Osteocyte (in vitro differentiated cells): Measurements from ENCODE around the gene SEMA5B. TPM values are rescaled to one million over a fixed set of nuclear protein-coding genes. Genes with fewer than 3 reads are reported as not detected.

ENCODE experiments used
- DNase-seq: peaks from one replicate; pipeline ENCODE4 v3.0.0; 2021; ENCODE audit warnings: mixed read lengths; ENCODE audit not compliant: unreplicated experiment; ENCODE audit errors: extremely low spot score
- H3K27ac Mint-ChIP-seq: one replicate; pipeline ENCODE4 v1.8.0; 2021; ENCODE audit warnings: mild to moderate bottlenecking, mixed read lengths; ENCODE audit not compliant: unreplicated experiment
- H3K27me3 Mint-ChIP-seq: one replicate; pipeline ENCODE4 v1.8.0; 2021; ENCODE audit warnings: mixed read lengths; ENCODE audit not compliant: unreplicated experiment
- H3K36me3 Mint-ChIP-seq: one replicate; pipeline ENCODE4 v1.8.0; 2021; ENCODE audit warnings: mixed read lengths; ENCODE audit not compliant: unreplicated experiment
- H3K4me1 Mint-ChIP-seq: one replicate; pipeline ENCODE4 v1.8.0; 2021; ENCODE audit warnings: mixed read lengths; ENCODE audit not compliant: unreplicated experiment
- H3K4me3 Mint-ChIP-seq: one replicate; pipeline ENCODE4 v1.8.0; 2021; ENCODE audit warnings: mild to moderate bottlenecking, moderate library complexity, mixed read lengths; ENCODE audit not compliant: unreplicated experiment
- H3K9me3 Mint-ChIP-seq: one replicate; pipeline ENCODE4 v1.8.0; 2021; ENCODE audit warnings: mixed read lengths; ENCODE audit not compliant: unreplicated experiment
- CTCF ChIP-seq: fragments of 200-600 bp; sonication (generic); IDR thresholded peaks from 2 replicates; pipeline ENCODE4 v1.5.0; 2021; ENCODE audit warnings: antibody characterized with exemption, mild to moderate bottlenecking, moderate library complexity
- total RNA-seq: library from RNA; stranded (reverse); gene quantifications from 2 replicates; pipeline ENCODE4 v1.2.1, GENCODE V29; 2021

SEMA5B gene
- total RNA-seq, 1 donor from 2014 or later = 1.3 TPM

GRCh38 chr3:122930063-122930997, 97.2 kb downstream of the SEMA5B start:
- Mint-ChIP-seq H3K27ac (no peak overlapping the region), H3K36me3 (no peaks in the 10 kb centered on the region), H3K27me3 (peaks cover 60% of the 10 kb centered on the region), H3K4me1 (no peaks in the 10 kb centered on the region), H3K4me3 (no peak overlapping the region), H3K9me3 (no peaks in the 10 kb centered on the region)
- no peak for TF ChIP-seq CTCF
- DNase-seq = no peak

- H3K4me1 Mint-ChIP-seq = no peaks in the 10 kb centered on the region
- H3K36me3 Mint-ChIP-seq = no peaks in the 10 kb centered on the region
- peaks cover 52% of the 10 kb centered on the region for H3K27me3 Mint-ChIP-seq
- H3K4me3 Mint-ChIP-seq = no peak overlapping the region
- no peak for DNase-seq
- no peak for TF ChIP-seq CTCF
- H3K27ac Mint-ChIP-seq = no peak overlapping the region
- no peaks in the 10 kb centered on the region for H3K9me3 Mint-ChIP-seq
Measured at GRCh38 chr3:122929188-122930062, 98.1 kb downstream of the SEMA5B start.

DNA sequence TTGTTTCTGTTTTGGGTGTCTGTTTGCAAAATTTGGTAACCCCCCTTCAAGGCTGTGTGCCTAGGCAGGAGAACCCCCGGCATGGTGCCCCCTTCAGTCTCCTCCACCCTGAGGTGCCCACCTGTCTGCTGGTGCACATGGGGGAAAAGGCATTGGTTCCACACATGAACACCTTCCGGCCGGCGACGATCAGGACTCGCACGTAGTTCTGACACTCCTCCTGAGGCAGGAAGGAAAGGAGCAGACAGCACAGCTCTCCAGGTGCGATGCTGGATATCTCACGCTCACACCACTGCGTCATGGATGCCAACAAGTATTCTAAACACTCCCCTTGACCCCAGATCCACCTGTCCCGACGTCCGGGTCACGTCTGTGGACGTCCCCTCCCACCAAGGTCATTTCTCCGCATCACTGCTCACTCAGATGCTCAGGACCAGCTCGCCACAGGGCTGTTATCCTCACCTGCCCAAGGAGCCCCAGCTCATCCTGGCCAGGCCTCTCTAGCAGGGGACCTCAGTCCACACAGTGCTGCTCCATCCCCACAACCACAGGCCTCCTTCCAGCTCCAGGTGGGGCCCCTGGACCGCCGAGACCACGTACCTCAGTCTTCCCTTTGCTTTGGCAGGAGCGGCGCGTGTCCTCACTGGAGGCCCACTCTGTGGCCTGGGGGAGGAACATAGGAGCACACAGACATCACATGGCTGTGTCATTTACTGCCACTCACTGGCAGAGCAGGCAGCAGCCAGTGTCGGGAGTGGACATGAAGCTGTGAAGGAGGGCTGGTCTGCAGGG, 99.0 kb downstream of the SEMA5B start:
- no peaks in the 10 kb centered on the region for H3K9me3 Mint-ChIP-seq
- peaks cover 49% of the 10 kb centered on the region for H3K27me3 Mint-ChIP-seq
- no peaks in the 10 kb centered on the region for H3K4me1 Mint-ChIP-seq
- TF ChIP-seq CTCF = no peak
- H3K4me3 Mint-ChIP-seq = no peak overlapping the region
- no peaks in the 10 kb centered on the region for H3K36me3 Mint-ChIP-seq
- DNase-seq = no peak
- H3K27ac Mint-ChIP-seq = no peak overlapping the region

- no peaks in the 10 kb centered on the region for H3K9me3 Mint-ChIP-seq
Measured at GRCh38 chr3:122927726-122928125, 99.8 kb downstream of the SEMA5B start.

More at GRCh38 chr3:122927726-122928125, 99.8 kb downstream of the SEMA5B start:
- no peak for TF ChIP-seq CTCF
- Mint-ChIP-seq H3K27ac (no peak overlapping the region), H3K36me3 (no peaks in the 10 kb centered on the region), H3K4me1 (no peaks in the 10 kb centered on the region), H3K27me3 (peaks cover 40% of the 10 kb centered on the region), H3K4me3 (no peak overlapping the region)
- no peak for DNase-seq
